BE2C (cell line): ENCODE data around the gene TCF7L2.

Experiments used
- DNase-seq: peaks from one replicate; pipeline ENCODE4 v3.0.0-alpha.2; 2020
- H3K27me3 ChIP-seq: fragments of 250-450 bp; sonication (Bioruptor Pico); 2 replicates; pipeline ENCODE4 v1.5.1; 2020; ENCODE audit warnings: mild to moderate bottlenecking
- H3K36me3 ChIP-seq: fragments of 250-450 bp; sonication (Bioruptor Pico); 2 replicates; pipeline ENCODE4 v1.5.1; 2020; ENCODE audit warnings: mild to moderate bottlenecking
- H3K4me1 ChIP-seq: fragments of 250-450 bp; sonication (Bioruptor Pico); 2 replicates; pipeline ENCODE4 v1.5.1; 2020
- H3K4me3 ChIP-seq: 2 replicates; pipeline ENCODE4 v1.5.1; 2011; ENCODE audit warnings: low read depth, low read length
- H3K9me3 ChIP-seq: fragments of 250-450 bp; sonication (Bioruptor Pico); 2 replicates; pipeline ENCODE4 v1.5.1; 2020
- TF ChIP-seq, protein P1 (sequence below): IDR thresholded peaks from 2 replicates; pipeline ENCODE4 v1.5.1; 2012; ENCODE audit warnings: mild to moderate bottlenecking, low read depth, low read length

Gene TCF7L2

DNA sequence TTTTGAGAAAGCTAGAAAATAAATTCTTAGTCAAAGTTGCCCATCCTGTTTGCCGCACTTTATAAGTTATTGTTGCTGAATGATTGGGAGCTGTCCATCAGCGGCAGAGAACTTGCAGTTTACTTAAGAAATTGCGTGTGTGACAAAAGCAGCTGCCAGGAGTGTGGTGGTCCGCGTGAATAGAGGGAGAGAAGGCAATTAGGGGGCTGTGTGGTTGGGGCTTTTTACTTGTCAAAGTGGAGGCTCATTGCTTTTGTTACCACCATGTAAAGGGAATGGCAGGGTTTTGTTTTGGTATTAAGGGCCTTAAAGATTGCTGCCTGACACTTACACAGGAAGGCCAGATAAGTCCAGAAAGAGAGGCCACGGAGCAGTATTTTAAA, 177.8 kb downstream of the TCF7L2 start:
- TF ChIP-seq, protein P1, sequence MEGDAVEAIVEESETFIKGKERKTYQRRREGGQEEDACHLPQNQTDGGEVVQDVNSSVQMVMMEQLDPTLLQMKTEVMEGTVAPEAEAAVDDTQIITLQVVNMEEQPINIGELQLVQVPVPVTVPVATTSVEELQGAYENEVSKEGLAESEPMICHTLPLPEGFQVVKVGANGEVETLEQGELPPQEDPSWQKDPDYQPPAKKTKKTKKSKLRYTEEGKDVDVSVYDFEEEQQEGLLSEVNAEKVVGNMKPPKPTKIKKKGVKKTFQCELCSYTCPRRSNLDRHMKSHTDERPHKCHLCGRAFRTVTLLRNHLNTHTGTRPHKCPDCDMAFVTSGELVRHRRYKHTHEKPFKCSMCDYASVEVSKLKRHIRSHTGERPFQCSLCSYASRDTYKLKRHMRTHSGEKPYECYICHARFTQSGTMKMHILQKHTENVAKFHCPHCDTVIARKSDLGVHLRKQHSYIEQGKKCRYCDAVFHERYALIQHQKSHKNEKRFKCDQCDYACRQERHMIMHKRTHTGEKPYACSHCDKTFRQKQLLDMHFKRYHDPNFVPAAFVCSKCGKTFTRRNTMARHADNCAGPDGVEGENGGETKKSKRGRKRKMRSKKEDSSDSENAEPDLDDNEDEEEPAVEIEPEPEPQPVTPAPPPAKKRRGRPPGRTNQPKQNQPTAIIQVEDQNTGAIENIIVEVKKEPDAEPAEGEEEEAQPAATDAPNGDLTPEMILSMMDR: no peak
- Histone ChIP-seq H3K4me3 (peak overlapping the region; percentile 77), H3K36me3 (no peaks in the 10 kb centered on the region), H3K27me3 (no peaks in the 10 kb centered on the region), H3K9me3 (no peaks in the 10 kb centered on the region), H3K4me1 (peaks cover 21% of the 10 kb centered on the region)
- no peak for DNase-seq

DNA sequence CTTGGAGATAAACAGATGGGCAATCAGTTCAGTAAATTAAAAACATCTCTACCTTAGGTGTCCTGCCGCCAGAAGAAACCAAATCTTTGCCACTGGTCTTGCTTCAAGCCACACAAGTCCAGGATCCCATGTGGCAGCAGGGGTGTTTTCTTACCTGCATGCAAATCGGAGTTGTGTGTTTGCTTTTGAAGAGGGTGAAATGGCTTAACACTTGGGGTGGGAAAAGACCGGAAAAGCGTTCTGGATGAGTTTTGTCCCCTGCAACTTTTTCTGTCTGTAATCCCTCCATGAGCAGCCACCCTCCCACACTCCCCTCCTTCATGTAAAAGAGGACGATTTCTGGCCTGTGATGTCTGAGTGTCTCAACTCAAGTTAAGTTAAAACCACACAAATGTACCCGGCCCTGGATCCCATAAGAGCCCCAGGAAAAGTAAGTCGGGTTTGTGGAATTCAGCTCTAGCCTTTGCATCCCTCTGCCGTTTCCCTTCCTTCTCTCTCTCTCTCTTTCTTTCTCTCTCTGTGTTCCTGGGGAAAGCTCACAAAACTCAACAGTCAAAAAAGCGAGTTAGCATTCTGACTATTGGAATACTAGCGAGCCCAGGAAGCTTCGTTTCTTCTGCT, 178.5 kb downstream of the TCF7L2 start:
- no peaks in the 10 kb centered on the region for H3K27me3 ChIP-seq
- peak overlapping the region; percentile 77 for H3K4me3 ChIP-seq
- no peaks in the 10 kb centered on the region for H3K36me3 ChIP-seq
- DNase-seq: no peak
- H3K4me1 ChIP-seq: peaks cover 23% of the 10 kb centered on the region
- TF ChIP-seq, protein P1: no peak
- no peaks in the 10 kb centered on the region for H3K9me3 ChIP-seq

DNA sequence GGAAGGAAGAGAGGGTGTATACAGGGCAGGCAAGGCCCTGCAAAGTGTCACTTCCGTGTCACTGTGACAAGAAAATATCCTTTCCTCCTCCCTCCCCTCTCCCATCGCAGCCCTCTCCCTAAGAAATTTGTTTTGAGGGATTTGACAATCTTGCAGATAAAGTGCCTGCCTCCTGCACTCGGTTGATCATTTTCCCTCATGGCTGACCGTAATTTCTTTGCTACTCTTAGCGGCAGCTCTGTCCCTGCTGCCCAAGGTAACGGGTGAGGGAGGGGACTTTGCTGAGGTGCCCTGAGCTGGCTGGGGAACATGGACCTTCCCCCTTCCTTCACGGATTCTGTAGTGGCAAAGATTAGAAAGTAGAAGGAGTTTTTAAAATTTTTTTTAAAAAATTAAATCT, 179.1 kb downstream of the TCF7L2 start:
- peaks cover 28% of the 10 kb centered on the region for H3K4me1 ChIP-seq
- H3K9me3 ChIP-seq: no peaks in the 10 kb centered on the region
- H3K4me3 ChIP-seq: peak overlapping the region; percentile 77
- peaks cover 4% of the 10 kb centered on the region; the same call in 1 of the 2 replicates for H3K36me3 ChIP-seq
- TF ChIP-seq, protein P1: no peak
- DNase-seq: no peak
- H3K27me3 ChIP-seq: no peaks in the 10 kb centered on the region

DNA sequence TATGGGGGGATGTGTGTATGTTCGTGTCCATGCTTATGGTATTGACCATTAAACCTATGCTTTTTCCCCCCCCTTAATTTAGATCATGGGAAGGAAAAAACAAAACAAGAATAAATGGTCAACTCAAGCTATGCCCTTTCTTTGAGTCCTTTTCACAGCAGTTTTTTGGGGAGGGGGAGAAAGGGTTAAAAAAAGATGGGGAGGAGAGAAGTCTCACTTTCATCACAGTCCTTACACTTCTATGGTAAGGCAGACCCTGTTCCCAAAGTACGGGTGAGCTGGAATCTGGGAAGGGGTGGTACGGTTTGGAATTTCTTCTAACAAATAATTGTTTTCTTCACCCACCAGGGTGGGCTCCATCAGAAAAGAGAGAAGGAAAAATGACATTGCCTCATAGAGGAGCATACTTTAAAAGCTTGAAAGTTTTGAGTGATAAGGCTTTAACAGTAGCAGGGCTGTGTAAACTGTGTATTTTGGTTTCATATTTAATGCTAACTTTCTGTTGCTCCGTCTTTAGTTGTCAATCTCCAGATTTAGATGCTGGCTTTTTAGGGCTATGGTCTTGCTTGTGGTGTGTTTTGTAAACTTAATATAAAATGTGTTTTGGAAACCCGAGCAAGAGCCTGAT, 180.1 kb downstream of the TCF7L2 start:
- Histone ChIP-seq H3K27me3 (no peaks in the 10 kb centered on the region), H3K4me1 (peaks cover 27% of the 10 kb centered on the region), H3K9me3 (no peaks in the 10 kb centered on the region), H3K4me3 (peak overlapping the region; percentile 77), H3K36me3 (peaks cover 6% of the 10 kb centered on the region; the same call in 1 of the 2 replicates)
- no peak for DNase-seq
- TF ChIP-seq, protein P1: no peak

DNA sequence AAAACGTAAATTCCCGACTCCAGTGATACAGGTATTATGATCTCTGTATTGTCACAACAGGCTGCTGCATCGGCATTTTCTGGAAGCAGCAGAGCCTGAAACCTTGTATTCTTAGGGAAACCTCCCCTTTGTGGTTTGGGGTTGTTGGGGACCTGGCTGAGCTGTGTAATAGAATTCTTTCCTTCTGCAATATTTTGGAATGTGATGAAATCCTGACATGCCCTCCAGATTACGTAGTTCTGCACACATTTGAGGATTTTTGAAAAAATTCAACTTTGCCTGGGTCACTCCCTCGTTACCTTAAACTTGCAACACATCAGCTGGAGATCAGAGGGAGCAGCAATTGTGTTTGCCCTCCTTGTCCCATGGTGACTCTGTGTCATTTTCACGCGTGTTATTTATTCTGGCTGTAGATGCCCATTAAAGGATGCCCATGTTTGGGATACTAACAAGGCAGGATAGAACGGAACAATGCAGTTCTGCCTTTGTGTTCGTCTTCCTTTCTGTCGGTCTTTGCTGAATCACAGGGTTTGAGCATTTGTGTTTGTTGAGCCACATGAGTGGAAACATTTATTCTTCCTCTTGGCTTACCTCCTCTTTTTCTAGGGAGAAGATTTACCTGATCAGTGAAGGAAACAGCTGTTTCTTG, 181.7 kb downstream of the TCF7L2 start:
- DNase-seq: no peak
- TF ChIP-seq, protein P1: no peak
- peak overlapping the region; percentile 18 for H3K4me3 ChIP-seq
- peaks cover 12% of the 10 kb centered on the region for H3K36me3 ChIP-seq
- no peaks in the 10 kb centered on the region for H3K9me3 ChIP-seq
- H3K27me3 ChIP-seq: no peaks in the 10 kb centered on the region
- H3K4me1 ChIP-seq: peaks cover 27% of the 10 kb centered on the region
